Endodermal cell (in vitro differentiated cells): ENCODE data around the gene VRTN. TPM values are rescaled to one million over a fixed set of nuclear protein-coding genes. Genes with fewer than 3 reads are reported as not detected.

Source experiments
- DNase-seq: peaks from one replicate; pipeline ENCODE4 v3.0.0-alpha.2; 2017
- H3K27ac ChIP-seq: 2 replicates; pipeline ENCODE4 v1.5.1; 2013; ENCODE audit warnings: mild to moderate bottlenecking, low read depth, low read length, moderate library complexity
- H3K27me3 ChIP-seq: 2 replicates; pipeline ENCODE4 v1.6.1; 2013; ENCODE audit warnings: mild to moderate bottlenecking, low read length, moderate library complexity; ENCODE audit not compliant: insufficient read depth, control insufficient read depth, poor library complexity, severe bottlenecking
- H3K36me3 ChIP-seq: 2 replicates; pipeline ENCODE4 v1.7.0; 2013; ENCODE audit warnings: mild to moderate bottlenecking, low read length, moderate library complexity; ENCODE audit not compliant: control insufficient read depth, insufficient read depth
- H3K4me1 ChIP-seq: one replicate; pipeline ENCODE4 v1.7.0; 2013; ENCODE audit warnings: low read length; ENCODE audit not compliant: control insufficient read depth, insufficient read depth
- H3K4me3 ChIP-seq: 2 replicates; pipeline ENCODE4 v1.5.1; 2013; ENCODE audit warnings: mild to moderate bottlenecking, low read length, moderate library complexity
- H3K9ac ChIP-seq: 2 replicates; pipeline ENCODE4 v1.6.1; 2013; ENCODE audit warnings: mild to moderate bottlenecking, low read length, moderate library complexity; ENCODE audit not compliant: poor library complexity, severe bottlenecking; ENCODE audit errors: extremely low read depth
- H3K9me3 ChIP-seq: 2 replicates; pipeline ENCODE4 v1.6.1; 2013; ENCODE audit warnings: mild to moderate bottlenecking, low read length, moderate library complexity; ENCODE audit not compliant: control insufficient read depth
- H3K27ac Mint-ChIP-seq: 2 replicates; pipeline ENCODE4 v1.8.0; 2020; ENCODE audit warnings: mixed read lengths
- H3K27me3 Mint-ChIP-seq: 2 replicates; pipeline ENCODE4 v1.8.0; 2021; ENCODE audit warnings: mild to moderate bottlenecking, mixed read lengths; ENCODE audit not compliant: insufficient read depth
- H3K36me3 Mint-ChIP-seq: 2 replicates; pipeline ENCODE4 v1.8.0; 2020; ENCODE audit warnings: low read depth, mixed read lengths
- H3K4me1 Mint-ChIP-seq: 2 replicates; pipeline ENCODE4 v1.8.0; 2020; ENCODE audit warnings: mixed read lengths
- H3K4me3 Mint-ChIP-seq: 2 replicates; pipeline ENCODE4 v1.8.0; 2020; ENCODE audit warnings: mild to moderate bottlenecking, moderate library complexity, mixed read lengths
- H3K9me3 Mint-ChIP-seq: 2 replicates; pipeline ENCODE4 v1.8.0; 2020; ENCODE audit warnings: mild to moderate bottlenecking, mixed read lengths
- WGBS, 2 experiments: methylation state at CpG; one replicate each; pipeline versions ENCODE4 v1.1.5 to v1.1.7; 2013; ENCODE audit warnings: missing lambda C conversion rate in 2 of 2, mixed read lengths in 1 of 2; ENCODE audit not compliant: insufficient coverage in 1 of 2, insufficient read length in 1 of 2; 5-methylcytosine and 5-hydroxymethylcytosine counted together
- total RNA-seq, 2 donors: library from RNA; stranded (reverse); fragmentation: NEBNext Ultra II Directional in 1 of 2; extraction: Animal tissue kit (Norgen Biotek cat#: 25700) in 1 of 2; gene quantifications; 2 replicates in 1 of 2; 3 replicates in 1 of 2; pipeline ENCODE4 v1.2.1, GENCODE V29; 2021
- TF ChIP-seq, protein P1 (sequence below): fragments of 200-600 bp; sonication (generic); conservative IDR thresholded peaks from 2 replicates; pipeline ENCODE4 v1.5.0; 2021; ENCODE audit warnings: antibody characterized with exemption, mild to moderate bottlenecking

Gene VRTN
- total RNA-seq, 2 donors from 2014 or later, result 61.8 to 108 TPM

DNA sequence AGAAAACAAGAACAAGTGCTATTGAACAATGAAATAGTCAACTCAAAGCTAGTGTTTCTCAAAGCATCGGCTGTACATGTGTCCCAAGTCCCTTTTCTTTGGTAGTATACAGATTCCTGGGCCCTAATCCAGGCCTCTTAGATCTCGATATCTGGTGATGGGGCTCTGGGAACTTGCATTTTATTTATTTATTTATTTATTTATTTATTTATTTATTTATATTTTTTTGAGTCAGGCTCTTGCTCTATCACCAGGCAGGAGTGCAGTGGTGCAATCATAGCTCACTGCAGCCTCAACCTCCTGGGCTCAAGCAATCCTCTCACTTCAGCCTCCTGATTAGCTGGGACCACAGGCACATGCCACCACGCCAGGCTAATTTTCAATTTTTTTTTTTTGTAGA lies 60.6 kb downstream of the VRTN start:
- H3K4me3 ChIP-seq, result no peak overlapping the region
- H3K9ac ChIP-seq, result no peak overlapping the region
- no peak overlapping the region for H3K27ac Mint-ChIP-seq
- H3K9me3 ChIP-seq, result no peaks in the 10 kb centered on the region
- H3K27me3 ChIP-seq, result no peaks in the 10 kb centered on the region
- H3K9me3 Mint-ChIP-seq, result no peaks in the 10 kb centered on the region
- no peak overlapping the region for H3K27ac ChIP-seq
- WGBS, 2 experiments, result 94 to 99% methylated on average over 2 to 3 of the region's 3 CpGs
- peaks cover 33% of the 10 kb centered on the region for H3K4me1 Mint-ChIP-seq
- TF ChIP-seq, protein P1, sequence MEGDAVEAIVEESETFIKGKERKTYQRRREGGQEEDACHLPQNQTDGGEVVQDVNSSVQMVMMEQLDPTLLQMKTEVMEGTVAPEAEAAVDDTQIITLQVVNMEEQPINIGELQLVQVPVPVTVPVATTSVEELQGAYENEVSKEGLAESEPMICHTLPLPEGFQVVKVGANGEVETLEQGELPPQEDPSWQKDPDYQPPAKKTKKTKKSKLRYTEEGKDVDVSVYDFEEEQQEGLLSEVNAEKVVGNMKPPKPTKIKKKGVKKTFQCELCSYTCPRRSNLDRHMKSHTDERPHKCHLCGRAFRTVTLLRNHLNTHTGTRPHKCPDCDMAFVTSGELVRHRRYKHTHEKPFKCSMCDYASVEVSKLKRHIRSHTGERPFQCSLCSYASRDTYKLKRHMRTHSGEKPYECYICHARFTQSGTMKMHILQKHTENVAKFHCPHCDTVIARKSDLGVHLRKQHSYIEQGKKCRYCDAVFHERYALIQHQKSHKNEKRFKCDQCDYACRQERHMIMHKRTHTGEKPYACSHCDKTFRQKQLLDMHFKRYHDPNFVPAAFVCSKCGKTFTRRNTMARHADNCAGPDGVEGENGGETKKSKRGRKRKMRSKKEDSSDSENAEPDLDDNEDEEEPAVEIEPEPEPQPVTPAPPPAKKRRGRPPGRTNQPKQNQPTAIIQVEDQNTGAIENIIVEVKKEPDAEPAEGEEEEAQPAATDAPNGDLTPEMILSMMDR, result no peak
- DNase-seq, result no peak
- no peaks in the 10 kb centered on the region for H3K36me3 ChIP-seq
- H3K27me3 Mint-ChIP-seq, result peaks cover 24% of the 10 kb centered on the region
- no peak overlapping the region for H3K4me3 Mint-ChIP-seq
- H3K4me1 ChIP-seq, result peaks cover 33% of the 10 kb centered on the region
- no peaks in the 10 kb centered on the region for H3K36me3 Mint-ChIP-seq

DNA sequence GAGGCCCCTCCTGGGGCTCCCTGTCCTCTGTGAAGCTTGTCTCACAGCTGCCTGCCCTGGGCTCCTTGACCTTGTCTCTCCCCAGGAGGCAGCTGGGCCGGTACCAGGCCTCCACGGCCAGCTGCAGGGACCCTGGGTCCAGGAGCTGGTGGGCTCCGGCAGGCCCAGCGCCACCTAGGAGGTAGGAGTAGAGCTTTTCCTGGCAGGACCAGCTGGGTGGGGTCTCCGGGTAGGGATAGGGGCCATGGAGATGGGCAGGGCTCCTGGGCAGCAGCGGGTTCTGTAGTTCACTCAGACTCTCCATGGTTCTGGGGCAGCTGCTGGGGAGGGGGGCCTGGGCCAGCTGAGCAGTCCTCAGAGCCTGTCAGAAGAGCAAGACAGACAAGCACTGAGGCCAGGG lies 61.2 kb downstream of the VRTN start:
- H3K9me3 ChIP-seq, result no peaks in the 10 kb centered on the region
- H3K4me1 ChIP-seq, result peaks cover 39% of the 10 kb centered on the region
- Mint-ChIP-seq H3K27me3 (peaks cover 24% of the 10 kb centered on the region), H3K4me1 (peaks cover 39% of the 10 kb centered on the region), H3K36me3 (no peaks in the 10 kb centered on the region), H3K4me3 (no peak overlapping the region), H3K9me3 (no peaks in the 10 kb centered on the region), H3K27ac (no peak overlapping the region)
- no peaks in the 10 kb centered on the region for H3K27me3 ChIP-seq
- peak; percentile 41 for DNase-seq
- H3K9ac ChIP-seq, result no peak overlapping the region
- 91% methylated on average over 6 of the region's 6 CpGs; no CpG with 5 or more reads in 1 of the 2 experiments for WGBS, 2 experiments
- H3K36me3 ChIP-seq, result no peaks in the 10 kb centered on the region
- TF ChIP-seq, protein P1, result no peak
- H3K27ac ChIP-seq, result no peak overlapping the region
- H3K4me3 ChIP-seq, result no peak overlapping the region

Other genes starting within 250 kb of the VRTN start
- not detected for gene VSX2, start 109.0 kb upstream of the VRTN start, total RNA-seq
- 100 to 1,000 TPM; 153 to 239 TPM for gene ABCD4, start 45.5 kb upstream of the VRTN start, total RNA-seq
- 1 to 10 TPM; 2.0 to 4.1 TPM for gene SYNDIG1L, start 77.7 kb downstream of the VRTN start, total RNA-seq
- 100 to 1,000 TPM; 279 to 462 TPM for gene NPC2, start 144.8 kb downstream of the VRTN start, total RNA-seq
- 10 to 100 TPM; 40.5 to 58.1 TPM for gene ISCA2, start 145.3 kb downstream of the VRTN start, total RNA-seq